Measurements from ENCODE around the gene C1R.
"Not testable (repeated sequence)": the region's sequence is repeated elsewhere in the genome, so short reads cannot be mapped to it uniquely, and the experiment has no call there.

Gene C1R

DNA sequence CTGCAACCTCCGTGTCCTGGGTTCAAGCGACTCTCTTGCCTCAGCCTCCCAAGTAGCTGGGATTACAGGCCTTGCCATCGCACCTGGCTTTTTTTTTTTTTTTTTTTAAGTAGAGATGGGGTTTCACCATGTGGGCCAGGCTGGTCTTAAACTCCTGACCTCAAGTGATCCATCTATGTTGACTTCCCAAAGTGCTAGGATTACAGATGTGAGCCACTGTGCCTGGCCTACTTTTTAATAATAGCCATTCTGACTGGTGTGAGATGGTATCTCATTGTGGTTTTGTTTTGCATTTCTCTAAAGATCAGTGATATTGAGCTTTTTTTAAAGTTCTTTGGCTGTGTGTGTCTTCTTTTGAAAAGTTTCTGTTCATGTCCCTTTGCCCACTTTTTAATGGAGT lies 42.3 kb downstream of the C1R start:
- not testable (repeated sequence) for H3K4me1 ChIP-seq (ENCODE audit: control insufficient read depth in 2 of 2, insufficient read depth in 1 of 2, low read depth in 1 of 2, low read length in 2 of 2); H4K8ac ChIP-seq (ENCODE audit: low read depth, low read length); H3K4me3 ChIP-seq (ENCODE audit: low read length in 2 of 2); H2AK5ac ChIP-seq (ENCODE audit: low read depth, low read length); H3K14ac ChIP-seq (ENCODE audit: low read length); H2AFZ ChIP-seq (ENCODE audit: low read length); H2BK120ac ChIP-seq (ENCODE audit: low read depth, low read length); H3K23ac ChIP-seq (ENCODE audit: low read depth, low read length, poor library complexity); H3K27ac ChIP-seq (replicated peaks; ENCODE audit: low read length); H2BK15ac ChIP-seq (ENCODE audit: low read length); H3K36me3 ChIP-seq (replicated peaks in 1 of 2; ENCODE audit: control insufficient read depth in 2 of 2, insufficient read depth in 2 of 2, low read length in 2 of 2); DNase-seq (ENCODE audit: low spot score); H3K27me3 ChIP-seq (ENCODE audit: control insufficient read depth in 3 of 3, insufficient read depth in 3 of 3, low read depth in 1 of 3, low read length in 3 of 3); H3K18ac ChIP-seq (ENCODE audit: low read length); H3K9ac ChIP-seq (ENCODE audit: low read depth, low read length, poor library complexity); H3K79me1 ChIP-seq (ENCODE audit: low read depth, low read length); H3K9me3 ChIP-seq (replicated peaks in 1 of 2; ENCODE audit: control insufficient read depth in 2 of 2, insufficient read depth in 1 of 2, low read depth in 1 of 2, low read length in 2 of 2); H3K4ac ChIP-seq (ENCODE audit: low read length); H3K4me2 ChIP-seq (ENCODE audit: insufficient read depth, low read length, poor library complexity, severe bottlenecking); H2BK5ac ChIP-seq (ENCODE audit: low read length); H4K91ac ChIP-seq (ENCODE audit: low read depth, low read length, poor library complexity); H2BK12ac ChIP-seq (ENCODE audit: low read length)
- WGBS, 2 donors (ENCODE audit: extremely low coverage in 2 of 2, insufficient read length in 2 of 2, insufficient replicate concordance in 1 of 2): no CpG with 5 or more reads among the region's 3 CpGs

DNA sequence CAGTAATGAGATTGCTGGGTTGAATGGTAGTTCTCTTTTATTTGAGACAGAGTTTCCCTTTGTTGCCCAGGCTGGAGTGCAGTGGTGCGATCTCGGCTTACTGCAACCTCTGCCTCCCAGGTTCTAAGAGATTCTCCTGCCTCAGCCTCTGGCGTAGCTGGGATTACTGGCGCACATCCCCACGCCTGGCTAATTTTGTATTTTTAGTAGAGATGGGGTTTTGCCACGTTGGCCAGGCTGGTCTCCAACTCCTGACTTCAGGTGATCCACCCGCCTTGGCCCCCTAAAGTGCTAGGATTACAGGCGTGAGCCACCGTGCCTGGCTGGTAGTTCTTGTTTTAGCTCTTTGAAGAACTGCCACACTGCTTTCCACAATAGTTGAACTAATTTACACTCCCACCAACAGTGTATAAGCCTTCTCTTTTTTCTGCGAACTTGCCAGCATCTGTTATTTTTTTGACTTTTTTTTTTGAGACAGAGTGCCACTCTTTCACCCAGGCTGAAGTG lies 42.7 kb downstream of the C1R start:
- H3K27me3 ChIP-seq (ENCODE audit: control insufficient read depth in 3 of 3, insufficient read depth in 3 of 3, low read depth in 1 of 3, low read length in 3 of 3); H3K4me1 ChIP-seq (ENCODE audit: control insufficient read depth in 2 of 2, insufficient read depth in 1 of 2, low read depth in 1 of 2, low read length in 2 of 2); H4K8ac ChIP-seq (ENCODE audit: low read depth, low read length); H3K9ac ChIP-seq (ENCODE audit: low read depth, low read length, poor library complexity); H2AFZ ChIP-seq (ENCODE audit: low read length); H2BK12ac ChIP-seq (ENCODE audit: low read length); H3K27ac ChIP-seq (replicated peaks; ENCODE audit: low read length); H4K91ac ChIP-seq (ENCODE audit: low read depth, low read length, poor library complexity); DNase-seq (ENCODE audit: low spot score); H3K79me1 ChIP-seq (ENCODE audit: low read depth, low read length); H3K36me3 ChIP-seq (replicated peaks in 1 of 2; ENCODE audit: control insufficient read depth in 2 of 2, insufficient read depth in 2 of 2, low read length in 2 of 2); H2BK5ac ChIP-seq (ENCODE audit: low read length); H2BK120ac ChIP-seq (ENCODE audit: low read depth, low read length); H3K9me3 ChIP-seq (replicated peaks in 1 of 2; ENCODE audit: control insufficient read depth in 2 of 2, insufficient read depth in 1 of 2, low read depth in 1 of 2, low read length in 2 of 2); H3K4ac ChIP-seq (ENCODE audit: low read length); H3K18ac ChIP-seq (ENCODE audit: low read length); H3K14ac ChIP-seq (ENCODE audit: low read length); H2AK5ac ChIP-seq (ENCODE audit: low read depth, low read length); H3K4me2 ChIP-seq (ENCODE audit: insufficient read depth, low read length, poor library complexity, severe bottlenecking); H2BK15ac ChIP-seq (ENCODE audit: low read length); H3K23ac ChIP-seq (ENCODE audit: low read depth, low read length, poor library complexity); H3K4me3 ChIP-seq (ENCODE audit: low read length in 2 of 2): not testable (repeated sequence)
- WGBS, 2 donors (ENCODE audit: extremely low coverage in 2 of 2, insufficient read length in 2 of 2, insufficient replicate concordance in 1 of 2): no CpG with 5 or more reads among the region's 10 CpGs

DNA sequence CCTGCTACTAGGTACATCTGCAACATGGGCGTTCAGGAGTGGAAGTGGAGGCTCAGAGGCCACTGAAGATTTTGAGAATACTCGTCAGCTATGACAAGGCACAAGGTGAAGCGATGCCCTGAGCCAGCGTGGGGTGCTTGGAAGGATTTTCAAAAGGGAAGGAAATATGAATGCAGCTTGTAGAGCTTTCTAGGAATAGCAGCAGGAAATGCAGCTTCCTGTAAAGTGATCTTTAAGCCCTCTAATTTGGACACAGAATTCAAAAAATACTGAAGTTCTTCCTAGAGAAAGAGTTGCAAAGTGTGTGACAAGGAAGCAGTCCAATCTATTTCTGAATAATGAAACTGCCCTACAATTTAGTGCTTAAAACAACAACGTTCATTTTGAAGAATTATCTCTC lies 44.9 kb downstream of the C1R start:
- H3K4me3 ChIP-seq (ENCODE audit: low read length in 2 of 2): no peak overlapping the region
- peaks cover 0 to 5% of the 10 kb centered on the region in 2 donors for H3K9me3 ChIP-seq (replicated peaks in 1 of 2; ENCODE audit: control insufficient read depth in 2 of 2, insufficient read depth in 1 of 2, low read depth in 1 of 2, low read length in 2 of 2)
- peaks cover 0 to 2% of the 10 kb centered on the region in 2 donors for H3K4me1 ChIP-seq (ENCODE audit: control insufficient read depth in 2 of 2, insufficient read depth in 1 of 2, low read depth in 1 of 2, low read length in 2 of 2)
- H3K27me3 ChIP-seq (ENCODE audit: control insufficient read depth in 3 of 3, insufficient read depth in 3 of 3, low read depth in 1 of 3, low read length in 3 of 3): no peaks in the 10 kb centered on the region
- H2BK120ac ChIP-seq (ENCODE audit: low read depth, low read length): no peak overlapping the region
- no peak overlapping the region for H3K23ac ChIP-seq (ENCODE audit: low read depth, low read length, poor library complexity)
- no peak overlapping the region for H3K14ac ChIP-seq (ENCODE audit: low read length)
- no CpG with 5 or more reads among the region's 5 CpGs for WGBS, 2 donors (ENCODE audit: extremely low coverage in 2 of 2, insufficient read length in 2 of 2, insufficient replicate concordance in 1 of 2)
- no peak overlapping the region for H2BK15ac ChIP-seq (ENCODE audit: low read length)
- no peaks in the 10 kb centered on the region for H3K79me1 ChIP-seq (ENCODE audit: low read depth, low read length)
- H2BK12ac ChIP-seq (ENCODE audit: low read length): no peak overlapping the region
- H3K27ac ChIP-seq (replicated peaks; ENCODE audit: low read length): no peak overlapping the region
- H2BK5ac ChIP-seq (ENCODE audit: low read length): no peak overlapping the region
- no peak overlapping the region for H4K8ac ChIP-seq (ENCODE audit: low read depth, low read length)
- no peak overlapping the region for H3K18ac ChIP-seq (ENCODE audit: low read length)
- no peak overlapping the region for H4K91ac ChIP-seq (ENCODE audit: low read depth, low read length, poor library complexity)
- peak overlapping the region; percentile 2 for H3K9ac ChIP-seq (ENCODE audit: low read depth, low read length, poor library complexity)
- H2AFZ ChIP-seq (ENCODE audit: low read length): no peak overlapping the region
- no peaks in the 10 kb centered on the region for H3K36me3 ChIP-seq (replicated peaks in 1 of 2; ENCODE audit: control insufficient read depth in 2 of 2, insufficient read depth in 2 of 2, low read length in 2 of 2)
- H3K4me2 ChIP-seq (ENCODE audit: insufficient read depth, low read length, poor library complexity, severe bottlenecking): no peak overlapping the region
- no peak for DNase-seq (ENCODE audit: low spot score)
- H3K4ac ChIP-seq (ENCODE audit: low read length): no peak overlapping the region
- H2AK5ac ChIP-seq (ENCODE audit: low read depth, low read length): no peak overlapping the region

DNA sequence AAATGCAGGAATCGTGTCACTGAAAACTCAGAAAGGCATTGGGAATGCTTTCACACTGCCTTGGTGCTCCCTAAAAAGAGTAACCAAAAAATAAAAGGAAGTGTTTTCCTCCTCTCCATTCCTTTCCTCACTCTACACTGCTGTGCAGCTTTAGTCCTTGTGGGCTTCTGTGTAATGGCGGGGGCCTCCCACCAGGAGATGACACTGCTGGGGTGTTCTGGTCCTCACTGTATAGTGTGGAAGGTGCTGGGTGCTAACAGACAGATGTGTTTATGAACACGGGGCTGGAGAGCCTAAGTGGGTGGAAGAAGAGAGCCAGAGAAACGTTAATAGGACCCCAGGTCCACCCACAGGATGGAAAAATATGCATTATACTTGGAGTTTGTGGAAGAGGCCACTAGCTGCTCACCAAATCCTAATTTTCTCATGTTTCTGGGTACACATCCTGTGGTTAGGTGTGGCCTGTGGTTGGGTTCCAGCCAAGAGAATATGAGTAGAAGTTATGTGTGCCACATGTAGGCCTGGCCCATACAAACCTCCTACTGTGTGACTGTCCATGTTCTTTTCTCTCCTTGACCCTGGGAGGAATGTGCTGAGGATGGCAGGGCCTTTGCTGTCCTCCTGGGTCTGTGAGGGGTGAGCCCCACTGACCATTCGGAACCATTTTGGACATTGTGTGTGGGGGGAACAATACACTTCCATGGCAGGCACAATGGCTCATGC lies 45.7 kb downstream of the C1R start:
- H3K27me3 ChIP-seq (ENCODE audit: control insufficient read depth in 3 of 3, insufficient read depth in 3 of 3, low read depth in 1 of 3, low read length in 3 of 3): no peaks in the 10 kb centered on the region
- no peak overlapping the region for H3K14ac ChIP-seq (ENCODE audit: low read length)
- DNase-seq (ENCODE audit: low spot score): no peak
- no peak overlapping the region for H3K4me2 ChIP-seq (ENCODE audit: insufficient read depth, low read length, poor library complexity, severe bottlenecking)
- H2BK120ac ChIP-seq (ENCODE audit: low read depth, low read length): no peak overlapping the region
- no CpG with 5 or more reads among the region's 5 CpGs for WGBS, 2 donors (ENCODE audit: extremely low coverage in 2 of 2, insufficient read length in 2 of 2, insufficient replicate concordance in 1 of 2)
- H2BK5ac ChIP-seq (ENCODE audit: low read length): no peak overlapping the region
- H2BK12ac ChIP-seq (ENCODE audit: low read length): no peak overlapping the region
- H2BK15ac ChIP-seq (ENCODE audit: low read length): no peak overlapping the region
- peaks cover 0 to 5% of the 10 kb centered on the region in 2 donors for H3K9me3 ChIP-seq (replicated peaks in 1 of 2; ENCODE audit: control insufficient read depth in 2 of 2, insufficient read depth in 1 of 2, low read depth in 1 of 2, low read length in 2 of 2)
- no peak overlapping the region for H3K23ac ChIP-seq (ENCODE audit: low read depth, low read length, poor library complexity)
- H3K79me1 ChIP-seq (ENCODE audit: low read depth, low read length): no peaks in the 10 kb centered on the region
- no peak overlapping the region for H2AFZ ChIP-seq (ENCODE audit: low read length)
- no peak overlapping the region for H4K91ac ChIP-seq (ENCODE audit: low read depth, low read length, poor library complexity)
- no peak overlapping the region for H4K8ac ChIP-seq (ENCODE audit: low read depth, low read length)
- H2AK5ac ChIP-seq (ENCODE audit: low read depth, low read length): no peak overlapping the region
- no peak overlapping the region for H3K27ac ChIP-seq (replicated peaks; ENCODE audit: low read length)
- H3K36me3 ChIP-seq (replicated peaks in 1 of 2; ENCODE audit: control insufficient read depth in 2 of 2, insufficient read depth in 2 of 2, low read length in 2 of 2): no peaks in the 10 kb centered on the region
- H3K18ac ChIP-seq (ENCODE audit: low read length): no peak overlapping the region
- no peak overlapping the region for H3K4ac ChIP-seq (ENCODE audit: low read length)
- H3K4me1 ChIP-seq (ENCODE audit: control insufficient read depth in 2 of 2, insufficient read depth in 1 of 2, low read depth in 1 of 2, low read length in 2 of 2): peaks cover 0 to 2% of the 10 kb centered on the region in 2 donors
- H3K4me3 ChIP-seq (ENCODE audit: low read length in 2 of 2): no peak overlapping the region
- H3K9ac ChIP-seq (ENCODE audit: low read depth, low read length, poor library complexity): peak overlapping the region; percentile 14

All from neuronal stem cell (in vitro differentiated cells).